ENCODE measurements around the gene PTPRS. TPM values are rescaled to one million over a fixed set of nuclear protein-coding genes. Genes with fewer than 3 reads are reported as not detected.
"Not testable (repeated sequence)": the region's sequence is repeated elsewhere in the genome, so short reads cannot be mapped to it uniquely, and the experiment has no call there.

PTPRS gene
- total RNA-seq, 2 experiments from 2014 or later: 0.05 TPM; not detected in 1

- Mint-ChIP-seq H3K4me1 (ENCODE audit: low read depth) (peaks cover 12% of the 10 kb centered on the region), H3K27me3 (ENCODE audit: low read depth) (peaks cover 50% of the 10 kb centered on the region), H3K9me3 (ENCODE audit: insufficient read depth) (no peaks in the 10 kb centered on the region), H3K4me3 (no peak overlapping the region), H3K27ac (no peak overlapping the region), H3K36me3 (ENCODE audit: low read depth) (peaks cover 2% of the 10 kb centered on the region)
- ATAC-seq: no peak
- no peak for DNase-seq
- ChIA-PET CTCF (no interaction called here), POLR2A (no interaction called here)
Measured at GRCh38 chr19:5337126-5337525, 3.5 kb downstream of the PTPRS start.

GRCh38 chr19:5336195-5336965, 4.2 kb downstream of the PTPRS start:
- ATAC-seq: no peak
- H3K9me3 Mint-ChIP-seq (ENCODE audit: insufficient read depth): no peaks in the 10 kb centered on the region
- no peak for DNase-seq
- peaks cover 44% of the 10 kb centered on the region for H3K27me3 Mint-ChIP-seq (ENCODE audit: low read depth)
- peaks cover 12% of the 10 kb centered on the region for H3K4me1 Mint-ChIP-seq (ENCODE audit: low read depth)
- POLR2A ChIA-PET: no interaction called here
- H3K36me3 Mint-ChIP-seq (ENCODE audit: low read depth): peaks cover 2% of the 10 kb centered on the region
- CTCF ChIA-PET: no interaction called here
- H3K27ac Mint-ChIP-seq: no peak overlapping the region
- H3K4me3 Mint-ChIP-seq: no peak overlapping the region

- POLR2A ChIA-PET: no interaction called here
Measured at GRCh38 chr19:5335593-5335992, 5.0 kb downstream of the PTPRS start.

GRCh38 chr19:5334824-5335500, 5.7 kb downstream of the PTPRS start:
- no peak overlapping the region for H3K27ac Mint-ChIP-seq
- H3K36me3 Mint-ChIP-seq (ENCODE audit: low read depth): peaks cover 2% of the 10 kb centered on the region
- no peaks in the 10 kb centered on the region for H3K9me3 Mint-ChIP-seq (ENCODE audit: insufficient read depth)
- H3K27me3 Mint-ChIP-seq (ENCODE audit: low read depth): peaks cover 39% of the 10 kb centered on the region
- POLR2A ChIA-PET: no interaction called here
- H3K4me1 Mint-ChIP-seq (ENCODE audit: low read depth): peaks cover 9% of the 10 kb centered on the region
- no peak overlapping the region for H3K4me3 Mint-ChIP-seq
- CTCF ChIA-PET: no interaction called here
- ATAC-seq: no peak
- DNase-seq: no peak

More at GRCh38 chr19:5335593-5335992, 5.0 kb downstream of the PTPRS start:
- DNase-seq (no peak), ATAC-seq (no peak)
- Mint-ChIP-seq H3K36me3 (ENCODE audit: low read depth) (peaks cover 2% of the 10 kb centered on the region), H3K27me3 (ENCODE audit: low read depth) (peaks cover 39% of the 10 kb centered on the region), H3K4me3 (no peak overlapping the region), H3K27ac (no peak overlapping the region), H3K4me1 (ENCODE audit: low read depth) (peaks cover 9% of the 10 kb centered on the region), H3K9me3 (ENCODE audit: insufficient read depth) (no peaks in the 10 kb centered on the region)
- CTCF ChIA-PET: no interaction called here

GRCh38 chr19:5334366-5334739, 6.3 kb downstream of the PTPRS start:
- no peak overlapping the region for H3K27ac Mint-ChIP-seq
- POLR2A ChIA-PET: no interaction called here
- ATAC-seq: no peak

GRCh38 chr19:5333581-5334365, 6.8 kb downstream of the PTPRS start:
- ChIA-PET POLR2A (no interaction called here), CTCF (no interaction called here)
- no peaks in the 10 kb centered on the region for H3K9me3 Mint-ChIP-seq (ENCODE audit: insufficient read depth)
- no peak overlapping the region for H3K27ac Mint-ChIP-seq
- no peak for DNase-seq
- no peak for ATAC-seq
- no peaks in the 10 kb centered on the region for H3K36me3 Mint-ChIP-seq (ENCODE audit: low read depth)
- peaks cover 32% of the 10 kb centered on the region for H3K27me3 Mint-ChIP-seq (ENCODE audit: low read depth)
- H3K4me3 Mint-ChIP-seq: no peak overlapping the region
- H3K4me1 Mint-ChIP-seq (ENCODE audit: low read depth): peaks cover 4% of the 10 kb centered on the region

More at GRCh38 chr19:5334366-5334739, 6.3 kb downstream of the PTPRS start:
- no peak for DNase-seq
- no peak overlapping the region for H3K4me3 Mint-ChIP-seq
- H3K27me3 Mint-ChIP-seq (ENCODE audit: low read depth): peaks cover 37% of the 10 kb centered on the region
- peaks cover 2% of the 10 kb centered on the region for H3K36me3 Mint-ChIP-seq (ENCODE audit: low read depth)
- H3K9me3 Mint-ChIP-seq (ENCODE audit: insufficient read depth): no peaks in the 10 kb centered on the region
- peaks cover 9% of the 10 kb centered on the region for H3K4me1 Mint-ChIP-seq (ENCODE audit: low read depth)
- CTCF ChIA-PET: no interaction called here

GRCh38 chr19:5332501-5332900, 8.1 kb downstream of the PTPRS start:
- ChIA-PET CTCF (no interaction called here), POLR2A (no interaction called here)
- H3K9me3 Mint-ChIP-seq (ENCODE audit: insufficient read depth): no peaks in the 10 kb centered on the region
- H3K27me3 Mint-ChIP-seq (ENCODE audit: low read depth): peaks cover 20% of the 10 kb centered on the region
- no peak overlapping the region for H3K27ac Mint-ChIP-seq
- ATAC-seq: no peak
- no peak overlapping the region for H3K4me3 Mint-ChIP-seq
- peaks cover 4% of the 10 kb centered on the region for H3K4me1 Mint-ChIP-seq (ENCODE audit: low read depth)
- no peak for DNase-seq
- no peaks in the 10 kb centered on the region for H3K36me3 Mint-ChIP-seq (ENCODE audit: low read depth)

- CTCF ChIA-PET: no interaction called here
- Mint-ChIP-seq H3K9me3 (ENCODE audit: insufficient read depth) (no peaks in the 10 kb centered on the region), H3K4me3 (no peak overlapping the region), H3K27ac (no peak overlapping the region), H3K36me3 (ENCODE audit: low read depth) (no peaks in the 10 kb centered on the region), H3K4me1 (ENCODE audit: low read depth) (peaks cover 4% of the 10 kb centered on the region), H3K27me3 (ENCODE audit: low read depth) (peaks cover 16% of the 10 kb centered on the region)
- DNase-seq: no peak
- no peak for ATAC-seq
- POLR2A ChIA-PET: no interaction called here
Measured at GRCh38 chr19:5331790-5332189, 8.8 kb downstream of the PTPRS start.

- CTCF ChIA-PET: no interaction called here
- H3K27me3 Mint-ChIP-seq (ENCODE audit: low read depth): peaks cover 3% of the 10 kb centered on the region
- no peaks in the 10 kb centered on the region for H3K4me1 Mint-ChIP-seq (ENCODE audit: low read depth)
Measured at GRCh38 chr19:5330307-5330720, 10.3 kb downstream of the PTPRS start.

GRCh38 chr19:5329141-5329540, 11.5 kb downstream of the PTPRS start:
- ATAC-seq (no peak), DNase-seq (no peak)
- Mint-ChIP-seq H3K9me3 (ENCODE audit: insufficient read depth) (no peaks in the 10 kb centered on the region), H3K4me3 (no peak overlapping the region), H3K27ac (no peak overlapping the region), H3K4me1 (ENCODE audit: low read depth) (no peaks in the 10 kb centered on the region), H3K36me3 (ENCODE audit: low read depth) (no peaks in the 10 kb centered on the region), H3K27me3 (ENCODE audit: low read depth) (no peaks in the 10 kb centered on the region)
- POLR2A ChIA-PET: no interaction called here
- CTCF ChIA-PET: no interaction called here

More at GRCh38 chr19:5330307-5330720, 10.3 kb downstream of the PTPRS start:
- Mint-ChIP-seq H3K4me3 (no peak overlapping the region), H3K36me3 (ENCODE audit: low read depth) (no peaks in the 10 kb centered on the region), H3K27ac (no peak overlapping the region), H3K9me3 (ENCODE audit: insufficient read depth) (no peaks in the 10 kb centered on the region)
- DNase-seq (no peak), ATAC-seq (no peak)
- POLR2A ChIA-PET: no interaction called here

- H3K27ac Mint-ChIP-seq; CTCF ChIA-PET; ATAC-seq; DNase-seq; H3K36me3 Mint-ChIP-seq (ENCODE audit: low read depth); H3K4me3 Mint-ChIP-seq; H3K4me1 Mint-ChIP-seq (ENCODE audit: low read depth); H3K27me3 Mint-ChIP-seq (ENCODE audit: low read depth); H3K9me3 Mint-ChIP-seq (ENCODE audit: insufficient read depth): not testable (repeated sequence)
- POLR2A ChIA-PET: interaction anchor here (0.6 kb wide), 1 partner anchor 41 kb away, joined by 4 read pairs; no protein-coding TSS in a partner anchor
Measured at GRCh38 chr19:5328407-5328806, 12.2 kb downstream of the PTPRS start.

- Mint-ChIP-seq H3K9me3 (ENCODE audit: insufficient read depth) (no peaks in the 10 kb centered on the region), H3K27ac (no peak overlapping the region), H3K4me1 (ENCODE audit: low read depth) (peaks cover 2% of the 10 kb centered on the region), H3K27me3 (ENCODE audit: low read depth) (peaks cover 6% of the 10 kb centered on the region), H3K4me3 (no peak overlapping the region), H3K36me3 (ENCODE audit: low read depth) (no peaks in the 10 kb centered on the region)
- CTCF ChIA-PET: no interaction called here
- no peak for ATAC-seq
- DNase-seq: no peak
- POLR2A ChIA-PET: no interaction called here
Measured at GRCh38 chr19:5326986-5327623, 13.5 kb downstream of the PTPRS start.

Measured in activated CD8-positive, alpha-beta T cell treated with anti-CD3 and anti-CD28 coated beads, Interleukin-2, amount 10 ng/mL, durations not matched to agents 7 days and 5 days (primary cell).